Measurements from ENCODE around the gene ANKRD55.
"Not testable (repeated sequence)": the region's sequence is repeated elsewhere in the genome, so short reads cannot be mapped to it uniquely, and the experiment has no call there.

ANKRD55 gene

GRCh38 chr5:56166671-56167385 lies 66.3 kb downstream of the ANKRD55 start:
- no peak for DNase-seq

- DNase-seq: no peak
Observed at GRCh38 chr5:56164376-56164775, 68.8 kb downstream of the ANKRD55 start.

GRCh38 chr5:56161927-56162326 lies 71.2 kb downstream of the ANKRD55 start:
- no peak for DNase-seq

GRCh38 chr5:56161439-56161823 lies 71.7 kb downstream of the ANKRD55 start:
- no peak for DNase-seq

GRCh38 chr5:56160723-56161438 lies 72.2 kb downstream of the ANKRD55 start:
- no peak for DNase-seq

GRCh38 chr5:56159521-56159947 lies 73.6 kb downstream of the ANKRD55 start:
- DNase-seq: no peak

GRCh38 chr5:56158331-56158960 lies 74.7 kb downstream of the ANKRD55 start:
- no peak for DNase-seq

GRCh38 chr5:56157191-56157621 lies 75.9 kb downstream of the ANKRD55 start:
- DNase-seq: not testable (repeated sequence)

GRCh38 chr5:56156585-56157190 lies 76.4 kb downstream of the ANKRD55 start:
- not testable (repeated sequence) for DNase-seq

GRCh38 chr5:56155992-56156584 lies 77.0 kb downstream of the ANKRD55 start:
- no peak for DNase-seq

- no peak for DNase-seq
Observed at GRCh38 chr5:56154732-56155484, 78.2 kb downstream of the ANKRD55 start.

- DNase-seq: no peak
Observed at GRCh38 chr5:56152437-56152836, 80.7 kb downstream of the ANKRD55 start.

GRCh38 chr5:56150756-56151155 lies 82.4 kb downstream of the ANKRD55 start:
- DNase-seq: not testable (repeated sequence)

GRCh38 chr5:56148453-56148971 lies 84.6 kb downstream of the ANKRD55 start:
- peak; percentile 23 to 30 for DNase-seq

GRCh38 chr5:56147659-56148230 lies 85.4 kb downstream of the ANKRD55 start:
- DNase-seq: no peak

GRCh38 chr5:56147106-56147505 lies 86.0 kb downstream of the ANKRD55 start:
- no peak for DNase-seq

GRCh38 chr5:56146674-56147073 lies 86.5 kb downstream of the ANKRD55 start:
- DNase-seq: no peak

GRCh38 chr5:56145511-56145910 lies 87.6 kb downstream of the ANKRD55 start:
- no peak for DNase-seq

GRCh38 chr5:56145106-56145505 lies 88.0 kb downstream of the ANKRD55 start:
- DNase-seq: no peak

GRCh38 chr5:56144211-56144610 lies 88.9 kb downstream of the ANKRD55 start:
- no peak for DNase-seq

- DNase-seq: no peak
Observed at GRCh38 chr5:56143373-56143714, 89.8 kb downstream of the ANKRD55 start.

Data from activated CD4-positive, alpha-beta T cell treated with anti-CD3 and anti-CD28 coated beads for 4 hours (primary cell).